Epithelial cell of esophagus (primary cell): ENCODE results near the gene MERTK.
"Not testable (repeated sequence)": the region's sequence is repeated elsewhere in the genome, so short reads cannot be mapped to it uniquely, and the experiment has no call there.

ENCODE experiments used
- DNase-seq: peaks from one replicate; pipeline ENCODE4 v3.0.0; 2010; ENCODE audit warnings: low read depth
- H3K4me3 ChIP-seq: 2 replicates; pipeline ENCODE4 v1.5.1; 2011; ENCODE audit warnings: mild to moderate bottlenecking, low read length, control low read depth
- TF ChIP-seq, protein P1 (sequence below): IDR thresholded peaks from 2 replicates; pipeline ENCODE4 v1.5.1; 2011; ENCODE audit warnings: low read depth, mild to moderate bottlenecking, low read length, control low read depth, inconsistent platforms; ENCODE audit not compliant: insufficient read depth; ENCODE audit errors: missing control alignments

Gene MERTK

GRCh38 chr2:111927723-111928122 is 29.3 kb downstream of the MERTK start:
- DNase-seq = no peak
- TF ChIP-seq, protein P1, sequence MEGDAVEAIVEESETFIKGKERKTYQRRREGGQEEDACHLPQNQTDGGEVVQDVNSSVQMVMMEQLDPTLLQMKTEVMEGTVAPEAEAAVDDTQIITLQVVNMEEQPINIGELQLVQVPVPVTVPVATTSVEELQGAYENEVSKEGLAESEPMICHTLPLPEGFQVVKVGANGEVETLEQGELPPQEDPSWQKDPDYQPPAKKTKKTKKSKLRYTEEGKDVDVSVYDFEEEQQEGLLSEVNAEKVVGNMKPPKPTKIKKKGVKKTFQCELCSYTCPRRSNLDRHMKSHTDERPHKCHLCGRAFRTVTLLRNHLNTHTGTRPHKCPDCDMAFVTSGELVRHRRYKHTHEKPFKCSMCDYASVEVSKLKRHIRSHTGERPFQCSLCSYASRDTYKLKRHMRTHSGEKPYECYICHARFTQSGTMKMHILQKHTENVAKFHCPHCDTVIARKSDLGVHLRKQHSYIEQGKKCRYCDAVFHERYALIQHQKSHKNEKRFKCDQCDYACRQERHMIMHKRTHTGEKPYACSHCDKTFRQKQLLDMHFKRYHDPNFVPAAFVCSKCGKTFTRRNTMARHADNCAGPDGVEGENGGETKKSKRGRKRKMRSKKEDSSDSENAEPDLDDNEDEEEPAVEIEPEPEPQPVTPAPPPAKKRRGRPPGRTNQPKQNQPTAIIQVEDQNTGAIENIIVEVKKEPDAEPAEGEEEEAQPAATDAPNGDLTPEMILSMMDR = no peak
- no peak overlapping the region for H3K4me3 ChIP-seq

- no peak for DNase-seq
- H3K4me3 ChIP-seq = no peak overlapping the region
- TF ChIP-seq, protein P1 = no peak
These were observed 32.0 kb downstream of the MERTK start for GRCh38 chr2:111930409-111930808.

GRCh38 chr2:111930875-111931274 is 32.5 kb downstream of the MERTK start:
- no peak overlapping the region for H3K4me3 ChIP-seq
- TF ChIP-seq, protein P1 = no peak
- peak; percentile 89 for DNase-seq

DNA sequence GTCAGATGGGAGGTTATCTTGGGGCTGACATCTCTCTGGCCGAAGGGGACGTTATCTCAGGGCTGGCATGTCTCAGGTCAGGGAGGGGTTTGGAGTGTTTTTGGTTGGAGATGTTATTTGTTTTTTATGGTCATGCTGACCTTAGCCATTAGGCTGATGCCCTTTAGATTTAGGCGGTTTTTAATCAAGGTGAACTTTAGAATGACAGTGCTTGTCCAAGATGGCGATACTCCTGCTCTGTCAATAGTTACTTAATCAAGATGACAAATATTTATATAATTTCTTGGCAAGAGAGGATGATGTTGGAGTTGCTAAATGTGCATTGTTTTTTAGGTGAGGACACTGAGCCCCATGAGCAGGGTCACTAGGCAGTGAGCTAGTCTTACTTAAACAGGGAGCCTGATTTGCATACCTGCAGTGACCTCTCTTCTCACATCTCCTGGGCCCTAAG is 34.5 kb downstream of the MERTK start:
- TF ChIP-seq, protein P1 = no peak

GRCh38 chr2:111933900-111934299 is 35.5 kb downstream of the MERTK start:
- DNase-seq, H3K4me3 ChIP-seq: not testable (repeated sequence)

More for the DNA sequence above, 34.5 kb downstream of the MERTK start:
- H3K4me3 ChIP-seq = no peak overlapping the region
- no peak for DNase-seq

DNA sequence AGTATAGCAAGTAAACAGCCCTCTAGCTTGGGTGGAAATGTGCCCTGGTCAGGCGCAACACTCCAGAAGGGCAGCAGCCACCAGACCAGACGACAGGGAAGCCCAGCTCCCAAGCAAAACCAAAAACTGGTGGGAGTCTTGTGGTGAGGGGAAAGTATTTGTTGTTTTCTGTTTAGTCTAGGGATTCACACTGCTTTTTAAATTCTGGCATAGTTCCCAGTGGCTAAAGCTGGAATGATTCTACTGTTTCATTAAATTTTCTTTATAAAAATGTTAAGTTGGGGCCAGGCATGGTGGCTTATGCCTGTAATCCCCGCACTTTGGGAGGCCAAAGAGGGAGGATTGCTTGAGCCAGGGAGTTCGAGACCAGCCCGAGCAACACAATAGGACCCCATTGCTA is 38.5 kb downstream of the MERTK start:
- no peak for DNase-seq
- TF ChIP-seq, protein P1 = no peak
- H3K4me3 ChIP-seq = no peak overlapping the region

DNA sequence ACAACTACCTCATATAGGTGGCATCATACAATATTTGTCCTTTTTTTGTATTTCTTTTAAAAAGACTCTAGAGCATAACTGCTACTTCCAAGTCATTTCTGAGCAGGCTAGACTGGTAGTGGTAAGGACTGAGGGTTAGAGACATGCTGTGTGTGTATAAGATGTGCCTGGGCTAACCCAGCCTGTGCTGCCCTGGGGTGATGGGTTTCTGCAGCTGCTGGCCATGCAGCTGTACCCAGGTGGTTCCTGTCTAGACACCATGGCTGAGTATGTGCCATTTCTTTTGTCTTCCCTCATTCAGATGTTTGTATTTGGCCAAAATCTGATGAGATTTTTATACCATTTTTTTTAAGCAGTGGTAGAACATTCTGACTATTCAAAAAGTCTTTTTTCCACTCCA is 40.0 kb downstream of the MERTK start:
- TF ChIP-seq, protein P1 = no peak
- H3K4me3 ChIP-seq = no peak overlapping the region
- no peak for DNase-seq
